Stimulated activated CD8-positive, alpha-beta memory T cell treated with anti-CD3 and anti-CD28 coated beads, Interleukin-7, amount 100 ng/mL, for 24 hours (primary cell): ENCODE data around the gene GLUD1.
"Not testable (repeated sequence)": the region's sequence is repeated elsewhere in the genome, so short reads cannot be mapped to it uniquely, and the experiment has no call there.

Source experiments
- DNase-seq: peaks from one replicate; pipeline ENCODE4 v3.0.0-alpha.2; 2020; ENCODE audit warnings: low read depth

Gene GLUD1

GRCh38 chr10:87090779-87091178 lies 3.9 kb downstream of the GLUD1 start:
- no peak for DNase-seq

- no peak for DNase-seq
Measured at GRCh38 chr10:87089746-87090145, 4.9 kb downstream of the GLUD1 start.

GRCh38 chr10:87085537-87085936 lies 9.1 kb downstream of the GLUD1 start:
- no peak for DNase-seq

- DNase-seq = not testable (repeated sequence)
Measured at GRCh38 chr10:87084291-87084782, 10.3 kb downstream of the GLUD1 start.

- not testable (repeated sequence) for DNase-seq
Measured at GRCh38 chr10:87083576-87084290, 10.9 kb downstream of the GLUD1 start.

- not testable (repeated sequence) for DNase-seq
Measured at GRCh38 chr10:87082219-87082618, 12.4 kb downstream of the GLUD1 start.

GRCh38 chr10:87081574-87081973 lies 13.1 kb downstream of the GLUD1 start:
- not testable (repeated sequence) for DNase-seq

GRCh38 chr10:87080621-87081020 lies 14.0 kb downstream of the GLUD1 start:
- DNase-seq = not testable (repeated sequence)

GRCh38 chr10:87079106-87079836 lies 15.4 kb downstream of the GLUD1 start:
- DNase-seq = no peak

- not testable (repeated sequence) for DNase-seq
Measured at GRCh38 chr10:87076421-87076820, 18.2 kb downstream of the GLUD1 start.

- no peak for DNase-seq
Measured at GRCh38 chr10:87072449-87072848, 22.2 kb downstream of the GLUD1 start.

GRCh38 chr10:87068281-87068680 lies 26.4 kb downstream of the GLUD1 start:
- DNase-seq = no peak

GRCh38 chr10:87066865-87067264 lies 27.8 kb downstream of the GLUD1 start:
- DNase-seq = no peak

- no peak for DNase-seq
Measured at GRCh38 chr10:87066178-87066577, 28.5 kb downstream of the GLUD1 start.

GRCh38 chr10:87064651-87065050 lies 30.0 kb downstream of the GLUD1 start:
- DNase-seq = no peak

- DNase-seq = no peak
Measured at GRCh38 chr10:87060280-87060928, 34.2 kb downstream of the GLUD1 start.

GRCh38 chr10:87059401-87059800 lies 35.2 kb downstream of the GLUD1 start:
- no peak for DNase-seq

GRCh38 chr10:87058171-87058570 lies 36.5 kb downstream of the GLUD1 start:
- no peak for DNase-seq

GRCh38 chr10:87054373-87055295 lies 40.0 kb downstream of the GLUD1 start:
- no peak for DNase-seq

GRCh38 chr10:87053577-87054181 lies 41.0 kb downstream of the GLUD1 start:
- no peak for DNase-seq

- DNase-seq = no peak
Measured at GRCh38 chr10:87053111-87053510, 41.5 kb downstream of the GLUD1 start.
